ENCODE measurements around the gene PCBP3.
"Not testable (repeated sequence)": the region's sequence is repeated elsewhere in the genome, so short reads cannot be mapped to it uniquely, and the experiment has no call there.

Gene PCBP3

GRCh38 chr21:45651921-45652320 lies 8.4 kb downstream of the PCBP3 start:
- H3K27ac ChIP-seq, result no peak overlapping the region
- TF ChIP-seq CTCF (conservative IDR thresholded peaks at IDR 0.05) (no peak), ZFX (IDR thresholded peaks at IDR 0.05) (no peak)

DNA sequence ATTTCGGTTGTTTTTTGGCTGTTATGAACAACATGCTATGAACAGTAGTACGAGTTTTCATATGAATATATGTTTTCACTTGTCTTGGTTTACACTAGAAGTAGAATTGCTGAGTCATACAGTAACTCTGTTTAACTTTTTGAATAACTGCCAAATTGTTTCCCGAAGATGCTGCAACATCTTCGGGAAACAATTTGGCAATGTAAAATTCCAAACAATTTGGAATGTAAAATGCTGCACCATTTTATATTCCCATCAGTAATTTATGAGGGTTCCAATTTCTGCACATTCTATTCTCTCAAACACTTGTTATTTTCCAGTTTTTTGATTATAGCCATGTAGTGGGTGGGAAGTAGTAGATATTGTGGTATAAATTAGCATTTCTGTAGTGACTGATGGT lies 11.6 kb downstream of the PCBP3 start:
- no peak overlapping the region for H3K27ac ChIP-seq
- TF ChIP-seq ZFX (IDR thresholded peaks at IDR 0.05), result no peak
- TF ChIP-seq CTCF (conservative IDR thresholded peaks at IDR 0.05), result no peak

- not testable (repeated sequence) for H3K27ac ChIP-seq
Observed at GRCh38 chr21:45656114-45656513, 12.6 kb downstream of the PCBP3 start.

DNA sequence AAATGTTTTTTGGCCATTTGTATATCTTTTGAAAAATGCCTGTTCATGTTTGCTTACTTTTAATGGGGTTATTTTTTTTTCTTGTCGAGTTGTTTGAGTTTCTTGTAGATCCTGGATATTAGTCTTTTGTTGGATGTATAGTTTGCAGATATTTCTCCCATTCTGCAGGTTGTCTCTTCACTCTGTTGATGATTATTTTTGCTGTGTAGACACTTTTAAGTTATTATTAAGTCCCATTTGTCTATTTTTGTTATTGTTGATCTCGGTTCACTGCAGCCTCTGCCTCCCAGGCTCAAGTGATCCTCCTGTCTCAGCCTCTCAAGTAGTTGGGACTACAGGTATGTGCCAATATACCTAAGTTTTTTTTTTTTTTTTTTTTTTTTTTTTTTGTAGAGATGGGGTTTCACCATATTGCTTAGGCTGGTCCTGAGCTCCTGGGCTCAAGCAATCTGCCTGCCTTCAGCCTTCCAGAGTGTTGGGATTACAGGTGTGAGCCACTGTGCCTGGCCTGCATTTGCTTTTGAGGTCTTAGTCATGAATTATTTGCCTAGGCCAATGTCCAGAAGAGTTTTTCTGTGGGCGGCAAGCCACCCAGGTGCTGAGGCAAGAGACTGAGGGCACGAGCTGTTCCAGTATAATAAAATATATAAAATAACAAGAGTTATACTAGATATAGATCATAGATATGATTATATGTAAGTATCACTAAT lies 18.5 kb downstream of the PCBP3 start:
- not testable (repeated sequence) for H3K27ac ChIP-seq

- TF ChIP-seq CTCF (conservative IDR thresholded peaks at IDR 0.05), result 0 out of 2 replicates have a peak, but pooled peaks have one; percentile 6
- H3K27ac ChIP-seq, result not testable (repeated sequence)
Observed at GRCh38 chr21:45662623-45663245, 19.2 kb downstream of the PCBP3 start.

DNA sequence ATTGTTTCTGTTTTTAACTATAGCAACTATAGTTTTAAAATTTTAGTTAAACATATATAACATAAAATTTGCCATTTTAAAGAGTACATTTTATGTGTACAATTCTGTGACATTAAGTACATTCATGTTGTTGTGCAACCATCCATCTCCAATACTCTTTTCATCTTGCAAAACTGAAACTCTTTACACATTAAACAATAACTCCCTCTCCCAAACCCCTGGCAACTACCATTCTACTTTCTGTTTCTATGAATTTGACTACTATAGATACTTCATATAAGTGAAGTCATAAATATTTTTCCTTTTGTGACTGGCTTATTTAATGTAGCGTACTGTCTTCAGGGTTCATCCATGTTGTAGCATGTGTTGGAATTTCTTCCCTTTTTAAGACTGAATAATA lies 25.9 kb downstream of the PCBP3 start:
- H3K27ac ChIP-seq, result no peak overlapping the region
- TF ChIP-seq ZFX (IDR thresholded peaks at IDR 0.05), result no peak
- no peak for TF ChIP-seq CTCF (conservative IDR thresholded peaks at IDR 0.05)

DNA sequence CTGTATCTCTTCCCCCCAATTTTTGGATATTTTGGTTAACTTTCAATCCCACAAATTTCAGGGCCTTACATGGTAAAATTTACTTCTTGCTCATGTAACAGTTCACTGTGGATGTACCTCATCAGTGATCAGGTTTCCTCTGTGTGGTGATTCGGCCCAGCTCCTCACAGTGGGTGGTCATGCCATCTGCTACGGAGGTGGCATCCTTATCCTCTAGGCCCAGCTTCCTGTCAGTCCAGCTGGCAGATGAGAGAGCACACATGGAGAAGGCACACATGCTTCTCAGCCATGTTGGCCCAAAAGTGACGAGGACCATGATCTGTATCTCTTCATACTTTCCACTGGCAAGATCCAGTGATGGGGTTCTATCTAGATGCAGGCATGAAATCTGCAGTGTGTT lies 27.2 kb downstream of the PCBP3 start:
- H3K27ac ChIP-seq, result no peak overlapping the region
- TF ChIP-seq CTCF (conservative IDR thresholded peaks at IDR 0.05), result no peak
- TF ChIP-seq ZFX (IDR thresholded peaks at IDR 0.05), result no peak

DNA sequence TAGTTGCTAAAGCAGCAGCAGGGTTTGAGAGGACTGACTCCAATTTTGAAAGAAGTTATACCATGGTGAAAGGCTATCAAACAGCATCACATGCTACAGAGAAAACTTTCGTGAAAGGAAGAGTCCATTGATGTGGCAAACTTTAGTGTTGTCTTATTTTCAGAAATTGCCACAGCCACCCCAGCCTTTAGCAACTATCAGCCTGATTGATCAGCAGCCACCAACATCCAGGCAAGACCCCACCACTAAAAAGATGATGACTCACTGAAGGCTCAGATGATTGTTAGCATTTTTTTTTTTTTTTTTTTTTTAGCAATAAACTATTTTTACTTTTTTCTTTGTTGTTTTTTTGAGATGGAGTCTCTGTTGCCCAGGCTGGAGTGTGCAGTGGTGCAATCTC lies 35.3 kb downstream of the PCBP3 start:
- H3K27ac ChIP-seq, result not testable (repeated sequence)

GRCh38 chr21:45680215-45680614 lies 36.7 kb downstream of the PCBP3 start:
- H3K27ac ChIP-seq, result no peak overlapping the region
- TF ChIP-seq CTCF (conservative IDR thresholded peaks at IDR 0.05), result no peak
- TF ChIP-seq ZFX (IDR thresholded peaks at IDR 0.05), result no peak

All from C4-2B (cell line).